Stimulated activated effector memory CD8-positive, alpha-beta T cell treated with anti-CD3 and anti-CD28 coated beads, Interleukin-12 subunit alpha, Interleukin-12 subunit beta, amount 100 ng/mL, for 72 hours (primary cell): ENCODE measurements around the gene ABCC6.
A peak's percentile ranks its signal among the peaks of the same experiment; 100 is the strongest.
"Not testable (repeated sequence)": the region's sequence is repeated elsewhere in the genome, so short reads cannot be mapped to it uniquely, and the experiment has no call there.

Experiments used
- ATAC-seq: fragments of 150-1000 bp; cut with Tn5 transposase; 2 replicates; pipeline ENCODE4 v1.10.0; 2021
- DNase-seq, 2 donors: peaks; one replicate each; pipeline ENCODE4 v3.0.0; 2021 to 2022; ENCODE audit warnings: low spot score in 2 of 2
- H3K27ac Mint-ChIP-seq: one replicate; pipeline ENCODE4 v1.8.0; 2022; ENCODE audit warnings: mild to moderate bottlenecking, mixed read lengths
- H3K36me3 Mint-ChIP-seq: one replicate; pipeline ENCODE4 v1.8.0; 2022; ENCODE audit warnings: mild to moderate bottlenecking, mixed read lengths
- H3K4me1 Mint-ChIP-seq: one replicate; pipeline ENCODE4 v1.8.0; 2022; ENCODE audit warnings: mixed read lengths
- H3K4me3 Mint-ChIP-seq: one replicate; pipeline ENCODE4 v1.8.0; 2022; ENCODE audit warnings: mild to moderate bottlenecking, mixed read lengths
- H3K9me3 Mint-ChIP-seq: one replicate; pipeline ENCODE4 v1.8.0; 2022; ENCODE audit warnings: mixed read lengths

The ABCC6 gene

DNA sequence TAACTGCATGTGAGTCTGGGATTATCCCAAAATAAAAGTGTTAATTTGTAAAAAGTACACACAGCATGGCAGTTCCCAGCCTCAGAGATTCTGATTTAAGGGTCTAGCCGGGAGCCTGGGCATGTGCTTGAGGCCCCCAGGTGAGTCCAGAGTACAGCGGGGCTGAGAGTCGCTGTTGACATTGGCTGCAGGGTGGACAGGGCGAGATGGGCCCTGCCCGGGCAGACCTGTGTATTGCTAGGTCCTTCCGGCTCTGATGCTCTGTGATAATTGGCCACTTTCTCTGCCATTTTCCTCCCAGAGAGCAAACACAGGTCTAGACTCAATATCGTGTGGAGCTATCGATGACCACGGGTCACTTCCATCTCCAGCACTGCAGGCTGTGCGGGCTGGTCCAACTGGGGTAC is 73.6 kb downstream of the ABCC6 start:
- Mint-ChIP-seq H3K4me3 (no peak overlapping the region), H3K4me1 (no peaks in the 10 kb centered on the region), H3K36me3 (peaks cover 34% of the 10 kb centered on the region), H3K27ac (no peak overlapping the region), H3K9me3 (no peaks in the 10 kb centered on the region)
- no peak for DNase-seq
- no peak for ATAC-seq

DNA sequence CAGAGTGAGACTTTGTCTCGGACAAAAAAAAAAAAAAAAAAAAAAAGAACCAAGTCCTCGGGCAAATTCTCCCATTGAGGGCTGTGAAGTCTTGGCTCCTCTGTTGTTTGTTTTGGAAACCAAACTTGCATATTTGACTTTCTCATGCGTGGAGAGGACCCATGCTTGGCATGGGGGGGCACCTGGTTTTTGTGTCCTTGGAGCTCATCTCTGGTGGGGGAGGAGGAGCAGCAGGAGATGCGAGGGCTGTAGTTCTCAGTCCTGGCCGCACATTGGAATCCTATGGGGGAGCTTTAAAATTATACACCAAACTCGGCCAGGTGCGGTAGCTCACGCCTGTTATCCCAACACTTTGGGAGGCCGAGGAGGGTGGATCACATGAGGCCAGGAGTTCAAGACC is 74.5 kb downstream of the ABCC6 start:
- Mint-ChIP-seq H3K9me3 (no peaks in the 10 kb centered on the region), H3K36me3 (peaks cover 42% of the 10 kb centered on the region), H3K27ac (no peak overlapping the region), H3K4me1 (no peaks in the 10 kb centered on the region), H3K4me3 (no peak overlapping the region)
- DNase-seq (no peak), ATAC-seq (no peak)

DNA sequence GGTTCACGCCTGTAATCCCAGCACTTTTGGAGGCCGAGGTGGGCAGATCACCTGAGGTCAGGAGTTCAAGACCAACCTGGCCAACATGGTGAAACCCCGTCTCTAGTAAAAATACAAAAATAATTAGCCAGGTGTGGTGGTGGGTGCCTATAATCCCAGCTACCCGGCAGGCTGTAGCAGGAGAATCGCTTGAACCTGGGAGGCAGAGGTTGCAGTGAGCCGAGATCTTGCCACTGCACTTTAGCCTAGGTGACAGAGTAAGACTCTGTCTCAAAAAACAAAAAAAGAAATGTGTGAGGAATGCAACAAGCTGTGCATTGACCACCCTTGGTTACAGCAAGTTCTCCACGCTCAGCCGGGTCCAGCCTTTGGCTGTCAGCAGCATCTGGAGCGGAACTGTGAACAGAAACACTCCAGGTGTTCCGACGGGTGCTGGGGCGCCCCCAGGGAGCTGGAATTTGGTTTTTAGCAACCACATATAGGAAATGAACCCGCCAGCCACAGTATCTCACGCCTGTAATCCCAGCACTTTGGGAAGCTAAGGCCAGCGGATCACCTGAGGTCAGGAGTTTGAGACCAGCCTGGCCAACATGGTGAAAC is 75.2 kb downstream of the ABCC6 start:
- H3K4me1 Mint-ChIP-seq, DNase-seq, H3K9me3 Mint-ChIP-seq, ATAC-seq, H3K27ac Mint-ChIP-seq, H3K4me3 Mint-ChIP-seq: not testable (repeated sequence)
- H3K36me3 Mint-ChIP-seq: peaks cover 48% of the 10 kb centered on the region

DNA sequence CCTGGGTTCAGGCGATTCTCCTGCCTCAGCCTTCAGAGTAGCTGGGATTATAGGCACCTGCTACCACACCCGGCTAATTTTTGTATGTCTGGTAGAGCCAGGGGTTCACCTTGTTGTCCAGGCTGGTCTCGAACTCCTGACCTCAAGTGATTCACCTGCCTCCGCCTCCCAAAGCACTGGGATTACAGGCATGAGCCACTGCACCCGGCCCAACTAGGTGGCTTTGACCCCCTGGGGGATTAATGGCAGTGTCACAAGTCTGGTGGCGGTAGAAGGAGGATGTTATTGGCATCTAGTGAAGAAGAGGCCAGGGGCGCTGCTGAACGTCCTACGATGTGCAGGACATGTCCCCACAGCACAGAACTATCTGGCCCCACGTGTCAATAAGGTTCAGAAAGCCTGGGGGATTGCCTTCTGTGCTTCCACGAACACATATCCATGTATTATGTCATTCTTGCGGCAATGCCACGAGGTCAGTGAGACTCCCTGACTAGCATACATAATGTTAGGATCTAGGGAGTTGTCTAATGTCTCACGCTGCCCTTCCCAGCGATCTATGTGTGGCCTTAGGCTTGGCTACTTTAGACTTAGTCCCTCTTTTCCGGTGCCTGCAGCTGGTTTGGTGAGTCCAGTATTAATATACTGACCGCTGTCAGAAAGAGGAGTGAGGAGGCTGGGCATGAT is 75.8 kb downstream of the ABCC6 start:
- no peak overlapping the region for H3K4me3 Mint-ChIP-seq
- ATAC-seq (no peak), DNase-seq (no peak)
- H3K36me3 Mint-ChIP-seq: peaks cover 54% of the 10 kb centered on the region
- no peaks in the 10 kb centered on the region for H3K9me3 Mint-ChIP-seq
- H3K27ac Mint-ChIP-seq: no peak overlapping the region
- no peaks in the 10 kb centered on the region for H3K4me1 Mint-ChIP-seq

DNA sequence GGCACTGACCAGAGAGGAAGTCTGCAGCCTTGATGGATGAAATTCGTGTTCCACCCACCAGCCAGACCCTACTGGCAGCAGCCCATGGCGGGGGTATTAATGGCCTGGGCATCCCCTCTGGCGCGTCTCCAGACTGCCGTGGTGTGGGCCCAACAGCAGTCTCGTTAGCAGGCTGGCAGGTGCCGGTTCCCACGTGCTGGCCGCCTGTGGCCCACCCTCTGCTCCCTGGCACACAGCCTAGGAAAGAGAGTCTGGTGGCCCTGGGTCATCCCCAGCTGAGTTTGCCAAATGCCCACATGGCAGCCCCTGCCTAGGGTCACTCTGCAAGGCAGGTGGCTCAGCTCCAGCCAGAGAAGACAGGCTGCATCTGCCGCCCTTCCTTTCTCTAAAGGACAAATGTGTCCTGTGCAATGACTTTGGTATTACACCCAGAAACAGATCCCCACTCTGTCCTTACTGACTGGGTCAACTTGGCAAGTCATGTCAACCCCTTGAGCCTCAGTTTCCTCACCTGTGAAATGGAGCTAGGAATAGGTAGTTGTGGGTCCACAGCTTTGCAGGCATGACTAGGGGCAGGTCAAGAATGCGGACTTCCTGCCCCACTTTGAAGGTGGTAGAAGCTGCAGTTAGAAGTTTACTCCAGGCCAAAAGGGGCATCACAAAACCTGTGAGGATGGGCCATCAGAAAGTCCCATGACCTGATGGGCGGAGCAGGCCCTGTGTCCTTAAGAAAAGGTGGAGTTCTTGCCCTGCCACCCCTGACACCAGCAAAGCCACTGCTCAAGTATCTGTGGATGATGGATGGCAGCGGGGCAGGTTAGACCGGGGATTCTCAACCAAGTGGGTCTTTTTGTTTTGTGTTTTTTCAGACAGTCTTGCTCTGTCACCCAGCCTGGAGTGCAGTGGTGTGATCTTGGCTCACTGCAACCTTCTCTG is 76.6 kb downstream of the ABCC6 start:
- Mint-ChIP-seq H3K36me3 (peaks cover 62% of the 10 kb centered on the region), H3K9me3 (no peaks in the 10 kb centered on the region), H3K4me3 (no peak overlapping the region), H3K4me1 (no peaks in the 10 kb centered on the region), H3K27ac (no peak overlapping the region)
- DNase-seq (no peak), ATAC-seq (no peak)

DNA sequence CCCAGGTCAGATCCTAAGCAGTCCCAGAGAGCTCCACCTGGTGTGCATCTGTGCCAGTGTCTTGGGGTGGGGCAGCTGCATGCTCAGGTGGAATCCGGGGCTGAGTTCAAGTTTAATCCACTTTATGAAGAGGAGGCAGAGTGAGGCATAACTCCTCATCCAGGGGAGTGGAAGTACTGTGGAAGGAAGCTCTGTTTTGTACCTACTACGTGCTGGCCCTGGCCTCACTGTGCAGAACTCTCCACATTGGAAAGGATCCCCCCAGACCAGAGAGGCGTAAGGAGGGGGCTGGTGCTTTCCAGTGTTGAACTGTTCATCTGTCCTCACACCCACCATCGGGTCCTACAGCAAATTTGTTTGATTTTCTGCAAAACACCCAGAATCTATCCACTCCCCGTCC is 78.0 kb downstream of the ABCC6 start:
- Mint-ChIP-seq H3K27ac (peak overlapping the region; percentile 81), H3K36me3 (peaks cover 72% of the 10 kb centered on the region), H3K4me1 (no peaks in the 10 kb centered on the region), H3K9me3 (no peaks in the 10 kb centered on the region), H3K4me3 (no peak overlapping the region)
- ATAC-seq (no peak), DNase-seq (no peak)

DNA sequence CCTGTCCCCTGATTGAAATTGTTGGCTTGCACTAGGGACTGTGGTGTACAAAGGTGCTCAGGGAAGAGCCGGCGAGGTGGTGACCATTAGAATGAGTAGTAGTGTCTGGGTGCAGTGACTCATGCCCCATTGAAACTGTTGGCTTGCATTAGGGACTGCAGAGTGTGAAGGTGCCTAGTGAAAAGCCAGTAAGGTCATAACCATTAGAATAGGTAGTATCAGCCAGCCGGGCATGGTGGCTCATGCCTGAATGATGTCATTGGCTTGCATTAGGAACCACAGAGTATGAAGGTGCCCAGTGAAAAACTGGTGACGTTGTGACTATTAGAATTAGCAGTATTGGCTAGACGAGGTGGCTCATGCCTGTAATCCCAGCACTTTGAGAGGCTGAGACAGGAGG is 78.9 kb downstream of the ABCC6 start:
- ATAC-seq: no peak
- Mint-ChIP-seq H3K36me3 (peaks cover 76% of the 10 kb centered on the region), H3K27ac (no peak overlapping the region)

DNA sequence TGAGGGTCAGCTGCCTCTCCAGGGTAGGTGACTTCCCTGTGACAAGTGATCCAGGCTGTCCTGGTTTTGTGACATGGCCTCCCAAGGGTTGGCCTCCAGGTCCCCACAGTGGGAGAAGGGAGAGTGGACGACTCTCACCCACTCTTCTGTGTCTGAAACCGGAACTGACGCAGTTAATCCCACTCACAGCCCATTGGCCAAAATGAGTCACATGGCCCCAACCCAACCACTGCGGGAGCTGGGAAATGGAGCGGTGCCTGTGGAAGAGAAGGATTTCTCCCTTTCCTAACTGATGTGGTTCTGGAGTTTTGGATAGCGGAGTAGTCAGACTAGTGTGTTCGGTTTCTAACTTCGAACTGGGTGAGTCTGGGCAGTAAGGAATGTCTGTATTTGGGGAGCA is 79.4 kb downstream of the ABCC6 start:
- Mint-ChIP-seq H3K9me3 (no peaks in the 10 kb centered on the region), H3K4me1 (no peaks in the 10 kb centered on the region), H3K27ac (no peak overlapping the region), H3K4me3 (no peak overlapping the region), H3K36me3 (peaks cover 76% of the 10 kb centered on the region)
- no peak for DNase-seq
- no peak for ATAC-seq

More for the DNA sequence above, 78.9 kb downstream of the ABCC6 start:
- Mint-ChIP-seq H3K4me1 (no peaks in the 10 kb centered on the region), H3K9me3 (no peaks in the 10 kb centered on the region), H3K4me3 (no peak overlapping the region)
- no peak for DNase-seq

DNA sequence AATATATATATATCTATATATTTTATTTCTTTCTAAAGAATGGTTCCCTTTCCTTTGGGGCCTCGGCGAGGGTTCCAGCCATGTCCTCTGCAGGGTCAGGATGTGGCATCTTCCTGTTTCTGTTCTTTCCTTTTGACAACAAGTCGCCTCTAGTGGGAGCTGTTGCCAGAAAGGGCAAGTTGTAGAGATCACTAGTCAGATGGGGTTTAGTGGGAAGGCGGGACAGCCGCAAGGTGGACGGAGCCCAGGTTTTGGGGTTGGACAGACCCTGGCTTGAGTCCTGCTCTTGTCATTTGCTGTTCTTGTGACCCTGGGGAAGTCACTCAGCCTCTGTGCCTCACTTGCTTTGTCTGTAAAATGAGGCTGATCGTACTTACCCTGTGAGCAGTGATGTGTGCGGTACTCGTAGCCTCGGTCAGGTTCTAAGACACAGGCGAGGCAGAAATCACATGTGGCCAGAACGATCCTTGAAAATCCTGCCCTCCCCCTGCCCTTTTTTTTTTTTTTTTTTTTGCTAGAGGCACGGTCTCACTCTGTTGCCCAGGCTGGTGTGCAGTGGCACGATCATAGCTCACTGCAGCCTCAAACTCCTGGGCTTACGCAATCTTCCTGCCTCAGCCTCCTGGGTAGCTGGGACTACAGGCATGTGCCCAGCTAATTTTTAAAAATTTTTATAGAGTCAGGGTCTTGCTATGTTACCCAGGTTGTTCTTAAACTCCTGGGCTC is 80.1 kb downstream of the ABCC6 start:
- ATAC-seq: no peak
- Mint-ChIP-seq H3K4me3 (no peak overlapping the region), H3K9me3 (no peaks in the 10 kb centered on the region), H3K27ac (no peak overlapping the region), H3K36me3 (peaks cover 79% of the 10 kb centered on the region), H3K4me1 (no peaks in the 10 kb centered on the region)
- DNase-seq: no peak

DNA sequence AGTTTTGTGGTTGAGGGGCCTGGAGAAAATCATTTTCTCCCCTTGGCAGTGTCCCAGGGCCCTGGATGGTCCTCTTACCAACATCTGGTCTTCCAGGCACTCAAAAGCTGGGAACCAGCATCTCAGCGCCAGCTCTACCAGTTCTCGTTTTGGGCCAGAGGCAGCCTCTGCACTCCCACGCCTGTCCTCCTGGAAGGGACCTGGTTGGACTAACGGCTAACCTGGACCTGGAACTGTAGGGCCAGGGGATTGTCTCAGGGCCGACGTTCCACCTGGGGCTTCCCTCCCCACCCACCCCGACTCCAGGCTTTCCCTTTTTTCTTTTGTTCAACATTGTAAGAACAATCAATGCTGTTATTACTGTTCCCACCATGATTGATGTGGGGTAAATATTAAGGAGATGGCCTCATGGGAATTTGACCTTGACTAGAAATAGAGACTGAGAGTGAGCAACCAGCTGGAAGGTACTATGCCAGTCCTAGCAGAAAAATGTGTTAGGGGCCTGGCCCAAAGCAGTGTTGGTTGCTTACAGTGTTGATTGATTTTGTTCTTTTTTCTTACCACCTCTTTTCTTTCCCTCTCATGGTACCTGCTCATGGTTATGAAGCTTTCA is 81.4 kb downstream of the ABCC6 start:
- H3K9me3 Mint-ChIP-seq: no peaks in the 10 kb centered on the region
- H3K27ac Mint-ChIP-seq: no peak overlapping the region
- no peak for ATAC-seq
- H3K4me3 Mint-ChIP-seq: no peak overlapping the region
- DNase-seq: no peak
- H3K36me3 Mint-ChIP-seq: peaks cover 92% of the 10 kb centered on the region
- H3K4me1 Mint-ChIP-seq: no peaks in the 10 kb centered on the region

DNA sequence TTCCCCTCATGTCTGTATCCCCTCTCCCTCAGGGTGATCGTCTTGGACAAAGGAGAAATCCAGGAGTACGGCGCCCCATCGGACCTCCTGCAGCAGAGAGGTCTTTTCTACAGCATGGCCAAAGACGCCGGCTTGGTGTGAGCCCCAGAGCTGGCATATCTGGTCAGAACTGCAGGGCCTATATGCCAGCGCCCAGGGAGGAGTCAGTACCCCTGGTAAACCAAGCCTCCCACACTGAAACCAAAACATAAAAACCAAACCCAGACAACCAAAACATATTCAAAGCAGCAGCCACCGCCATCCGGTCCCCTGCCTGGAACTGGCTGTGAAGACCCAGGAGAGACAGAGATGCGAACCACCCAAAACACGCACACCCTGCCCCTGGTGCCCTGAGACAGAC is 82.2 kb downstream of the ABCC6 start:
- Mint-ChIP-seq H3K27ac (peak overlapping the region; percentile 34), H3K9me3 (no peaks in the 10 kb centered on the region), H3K4me1 (no peaks in the 10 kb centered on the region), H3K36me3 (peaks cover 99% of the 10 kb centered on the region), H3K4me3 (no peak overlapping the region)
- no peak for DNase-seq
- no peak for ATAC-seq

DNA sequence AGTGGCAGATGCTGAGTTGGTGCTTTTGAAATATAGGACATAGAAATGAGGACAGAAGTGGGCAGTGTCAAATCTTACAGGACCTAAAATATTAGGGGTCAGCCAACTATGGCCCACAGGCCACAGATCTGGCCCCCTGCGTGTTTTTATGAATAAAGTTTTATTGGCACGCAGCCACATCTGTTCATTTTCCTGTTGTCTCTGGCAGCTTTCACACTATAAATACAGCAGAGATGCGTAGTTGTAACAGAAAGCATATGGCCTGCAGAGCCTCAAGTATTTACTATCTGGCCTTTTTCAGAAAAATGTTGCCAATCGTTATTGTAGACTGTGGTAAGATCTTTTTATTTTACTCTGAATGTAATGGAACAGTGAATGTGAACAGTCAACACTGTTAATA is 82.8 kb downstream of the ABCC6 start:
- Mint-ChIP-seq H3K4me1 (no peaks in the 10 kb centered on the region), H3K9me3 (no peaks in the 10 kb centered on the region), H3K27ac (peak overlapping the region; percentile 34), H3K36me3 (peaks cover 99% of the 10 kb centered on the region), H3K4me3 (no peak overlapping the region)
- ATAC-seq (no peak), DNase-seq (no peak)

DNA sequence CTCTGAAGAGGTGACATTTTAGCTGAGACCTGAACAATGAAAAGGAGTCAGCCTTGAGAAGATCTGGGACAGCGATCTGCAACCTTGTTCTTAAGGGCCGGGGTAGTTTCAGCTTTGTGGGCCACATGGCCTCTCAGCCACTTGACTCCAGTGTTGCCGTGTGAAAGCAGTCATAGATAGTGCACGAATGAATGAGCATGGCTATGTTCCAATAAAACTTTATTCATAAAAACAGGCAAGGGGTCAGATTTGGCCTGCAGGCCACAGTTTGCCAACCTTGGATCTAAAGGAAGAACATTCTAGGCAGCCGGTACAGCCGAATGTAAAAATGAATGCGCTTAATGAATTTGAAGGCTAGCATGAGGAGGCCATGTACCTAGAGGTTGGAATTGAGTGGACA is 83.5 kb downstream of the ABCC6 start:
- no peak for DNase-seq
- Mint-ChIP-seq H3K4me3 (no peak overlapping the region), H3K9me3 (no peaks in the 10 kb centered on the region), H3K4me1 (no peaks in the 10 kb centered on the region), H3K27ac (no peak overlapping the region), H3K36me3 (peaks cover 99% of the 10 kb centered on the region)
- ATAC-seq: no peak

DNA sequence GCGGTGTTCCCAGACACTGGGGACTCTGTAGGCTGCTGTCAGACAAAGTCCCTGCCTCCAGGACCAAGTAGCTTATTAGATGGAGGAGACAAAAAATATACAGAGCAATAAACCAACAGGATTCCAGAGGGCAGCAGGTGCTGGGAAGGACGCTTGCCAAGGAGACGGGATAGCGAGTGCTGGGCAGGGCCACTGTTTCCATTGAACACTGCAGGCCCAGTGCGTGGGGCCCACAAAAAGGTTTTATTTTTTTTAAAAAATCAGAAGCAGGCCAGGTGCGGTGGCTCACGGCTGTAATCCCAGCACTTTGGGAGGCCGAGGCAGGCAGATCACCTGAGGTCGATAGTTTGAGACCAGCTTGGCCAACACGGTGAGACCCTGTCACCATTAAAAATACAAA is 84.2 kb downstream of the ABCC6 start:
- DNase-seq: no peak
- Mint-ChIP-seq H3K4me3 (no peak overlapping the region), H3K9me3 (no peaks in the 10 kb centered on the region), H3K4me1 (no peaks in the 10 kb centered on the region), H3K36me3 (peaks cover 99% of the 10 kb centered on the region), H3K27ac (no peak overlapping the region)
- ATAC-seq: no peak
